NCI-H69 (cell line): ENCODE results near the gene SLC10A3.
"Not testable (repeated sequence)": the region's sequence is repeated elsewhere in the genome, so short reads cannot be mapped to it uniquely, and the experiment has no call there.

Source experiments
- DNase-seq: peaks from one replicate; lab custom pipeline; 2025; lab: John Stamatoyannopoulos, UW

Gene SLC10A3

GRCh38 chrX:154508384-154508745 lies 17.9 kb upstream of the SLC10A3 start:
- no peak for DNase-seq

DNA sequence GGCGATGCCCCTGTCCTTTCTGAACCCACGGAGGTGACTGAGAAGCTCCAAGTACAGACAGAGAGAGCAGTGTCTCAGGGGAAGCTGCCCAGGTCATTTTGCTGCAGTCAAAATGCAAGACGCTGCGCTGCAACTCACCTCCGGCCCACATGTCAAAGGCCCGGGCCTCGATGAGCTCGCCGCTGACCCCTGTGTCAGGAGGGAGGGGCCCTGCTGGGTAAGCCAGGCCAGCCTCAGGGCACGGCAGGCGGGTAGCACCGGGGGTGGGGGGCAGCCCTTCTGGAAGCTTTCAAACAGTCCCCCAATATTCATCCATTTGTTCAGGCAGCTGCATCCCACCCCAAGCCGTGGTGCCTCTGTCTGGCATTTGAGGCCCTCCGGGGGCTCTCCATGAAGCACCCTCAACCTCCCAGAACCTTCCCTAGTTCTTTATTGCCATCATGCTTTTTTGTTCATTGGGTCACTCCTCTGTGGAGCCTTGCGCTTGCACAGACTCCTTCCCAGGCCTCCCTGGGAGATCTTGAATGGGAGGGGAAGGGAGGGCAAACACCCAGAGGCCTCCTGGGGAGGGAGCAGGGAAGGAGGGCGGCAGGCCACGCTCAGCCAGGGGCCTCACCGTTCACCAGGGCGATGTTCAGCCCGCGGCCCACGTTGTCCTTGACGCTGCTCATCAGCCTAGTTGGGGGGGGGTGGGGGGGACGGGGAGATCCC lies 17.4 kb upstream of the SLC10A3 start:
- no peak for DNase-seq

DNA sequence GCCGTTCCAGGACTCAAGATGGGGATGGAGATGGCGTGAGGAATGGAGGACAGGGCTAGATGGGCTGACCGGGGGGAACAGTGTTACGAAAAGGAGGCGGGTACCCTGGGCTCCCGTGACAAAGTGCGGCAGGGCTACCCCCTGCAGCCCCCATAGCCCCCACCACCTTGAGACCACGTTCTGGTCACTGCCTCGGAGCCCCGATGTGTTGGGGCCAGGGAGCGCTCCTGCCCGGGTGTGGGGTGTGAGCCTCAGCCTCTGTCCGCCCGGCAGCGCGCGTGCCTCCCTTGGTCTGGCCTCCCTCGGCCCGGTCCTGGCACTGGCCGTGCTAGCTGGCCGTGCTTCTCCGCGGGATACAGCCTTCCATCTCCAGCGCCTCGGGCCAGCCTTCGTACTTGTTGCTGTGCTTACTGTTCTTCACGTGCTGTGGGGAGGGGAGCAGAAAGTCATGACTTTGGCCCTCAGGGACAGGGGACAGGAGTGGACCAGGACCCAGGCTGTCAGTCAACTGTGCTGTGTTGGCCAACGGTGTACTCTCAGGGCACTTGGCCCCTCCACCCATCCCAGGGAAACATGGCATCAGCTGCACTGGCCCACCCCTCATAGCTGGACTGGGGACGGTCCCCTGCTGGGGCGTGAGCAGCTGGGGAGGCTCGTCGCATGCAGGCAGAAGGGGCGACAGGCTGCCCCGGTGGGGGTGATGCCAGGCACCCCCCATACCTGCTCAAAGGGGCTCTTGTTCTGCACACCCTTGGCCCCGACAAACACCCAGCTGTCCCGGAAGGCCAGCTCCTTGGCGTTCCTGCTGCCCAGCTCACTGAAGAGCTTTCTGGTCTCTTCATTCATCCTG lies 16.3 kb upstream of the SLC10A3 start:
- no peak for DNase-seq

DNA sequence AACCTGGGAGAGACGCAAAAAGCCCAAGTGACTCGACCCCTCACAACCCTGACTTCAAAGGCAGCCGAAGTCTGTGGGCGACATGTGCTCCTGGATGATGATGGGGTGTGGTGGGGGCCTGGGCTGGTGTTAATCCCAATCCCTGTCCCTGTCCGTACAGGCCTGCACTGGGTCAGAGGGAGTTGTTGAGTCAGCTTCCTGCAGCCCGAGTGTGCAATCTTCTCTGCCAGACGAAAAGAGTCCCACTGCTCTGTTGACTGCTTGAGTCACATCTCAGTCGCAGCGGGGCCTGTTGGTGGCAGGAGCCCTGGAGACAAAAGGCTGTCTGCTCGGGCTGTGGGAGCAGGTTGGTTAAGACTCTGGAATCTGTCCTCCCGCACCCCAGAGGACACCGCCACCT lies 15.3 kb upstream of the SLC10A3 start:
- DNase-seq, result no peak

DNA sequence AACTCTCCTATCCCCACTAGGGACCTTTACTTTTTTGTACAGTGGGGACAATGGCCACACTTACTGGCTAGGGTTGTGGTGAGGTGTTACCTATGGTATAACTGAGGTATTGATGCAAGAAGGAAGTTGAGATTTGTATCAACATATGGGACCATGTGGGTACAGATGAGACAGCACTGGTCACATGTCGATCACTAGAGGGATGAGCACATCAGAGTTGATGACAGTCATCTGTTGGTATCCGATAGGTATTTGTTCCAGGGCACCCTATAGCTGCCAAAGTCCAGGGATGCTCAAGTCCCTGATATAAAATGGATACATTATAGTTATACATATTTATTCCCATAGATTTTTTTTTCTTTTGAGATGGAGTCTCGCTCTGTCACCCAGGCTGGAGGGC lies 12.6 kb upstream of the SLC10A3 start:
- DNase-seq, result no peak

GRCh38 chrX:154502098-154502497 lies 11.7 kb upstream of the SLC10A3 start:
- DNase-seq, result no peak

- not testable (repeated sequence) for DNase-seq
Observed at GRCh38 chrX:154501423-154501822, 11.0 kb upstream of the SLC10A3 start.

DNA sequence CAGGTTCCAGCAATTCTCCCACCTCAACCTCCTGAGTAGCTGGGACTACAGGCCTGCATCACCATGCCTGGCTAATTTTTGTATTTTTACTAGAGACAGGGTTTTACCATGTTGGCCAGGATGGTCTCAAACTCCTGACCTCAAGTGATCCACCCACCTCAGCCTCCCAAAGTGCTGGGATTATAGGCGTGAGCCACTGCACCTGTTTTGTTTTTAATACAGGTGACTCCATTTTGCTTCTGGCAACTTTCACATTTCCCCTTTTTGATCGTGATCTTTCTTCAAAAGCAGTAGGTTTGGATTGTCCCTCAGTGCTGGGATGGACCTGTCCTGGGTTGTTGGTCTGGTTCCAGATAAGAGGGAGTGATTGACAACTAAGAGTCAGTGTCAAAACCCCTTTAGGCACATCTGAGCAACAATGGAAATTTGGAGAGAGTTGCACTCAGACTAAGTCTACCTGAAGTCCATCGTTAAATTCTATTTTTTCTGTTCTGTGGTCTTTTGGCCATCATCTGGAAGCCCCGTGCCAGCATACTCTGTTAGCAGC lies 6.2 kb upstream of the SLC10A3 start:
- DNase-seq, result not testable (repeated sequence)

DNA sequence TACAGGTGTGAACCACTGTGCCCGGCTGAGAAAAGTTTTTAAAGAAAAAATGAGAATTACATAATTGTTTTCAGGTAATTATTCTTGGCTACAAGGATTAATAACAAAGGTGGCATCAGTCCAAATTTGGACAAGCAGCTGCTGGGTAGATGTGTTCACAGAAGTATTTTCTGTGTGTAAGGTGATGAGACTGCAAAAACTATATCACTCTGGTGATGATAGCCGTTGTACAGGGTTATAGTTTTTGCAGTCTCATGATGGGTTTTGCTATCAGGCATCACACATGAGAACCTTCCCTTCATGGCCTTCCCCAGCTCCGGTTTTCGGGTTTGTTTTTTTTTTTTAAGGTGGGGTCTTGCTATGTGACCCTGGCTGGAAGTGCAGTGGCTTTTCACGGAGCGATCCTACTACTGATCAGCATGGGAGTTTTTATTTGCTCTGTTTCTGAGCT lies 5.1 kb upstream of the SLC10A3 start:
- no peak for DNase-seq

DNA sequence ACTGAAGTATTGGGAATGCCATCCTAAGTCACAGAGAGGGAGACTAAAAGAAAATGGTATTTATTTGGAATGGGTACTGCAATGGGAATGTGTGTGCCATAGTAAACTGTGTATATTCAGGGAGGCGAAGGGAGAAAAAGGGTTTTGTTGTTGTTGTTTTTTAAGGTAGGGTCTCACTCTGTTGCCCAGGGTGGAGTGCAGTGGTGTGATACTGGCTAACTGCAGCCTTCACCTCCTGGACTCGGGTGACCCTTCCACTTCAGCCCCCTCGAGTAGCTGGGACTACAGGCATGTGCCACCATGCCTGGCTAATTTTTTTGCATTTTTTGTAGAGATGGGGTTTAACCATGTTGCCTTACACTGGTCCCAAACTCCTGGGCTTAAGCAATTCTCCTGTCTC lies 4.3 kb upstream of the SLC10A3 start:
- DNase-seq, result no peak

DNA sequence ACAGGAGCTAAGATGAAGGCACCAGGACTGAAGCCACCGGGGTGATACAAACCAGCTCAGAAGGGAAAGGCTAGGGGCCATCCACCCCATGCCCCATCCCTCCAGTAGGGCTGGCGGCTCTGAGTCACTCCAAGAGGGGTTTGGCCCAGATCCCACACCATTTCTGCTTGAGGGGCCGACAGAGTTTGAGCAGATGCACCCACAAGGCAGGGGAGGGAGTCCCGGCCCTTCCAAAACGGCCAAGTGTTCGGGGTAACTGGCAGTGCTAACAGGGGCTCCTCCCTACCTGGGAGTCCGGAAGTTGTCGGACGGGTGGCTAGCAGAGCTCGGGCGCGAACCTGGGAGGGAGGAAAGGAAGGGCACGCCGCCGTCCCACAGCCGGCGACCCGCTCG lies 412 bp downstream of the SLC10A3 start:
- peak; percentile 44 for DNase-seq

DNA sequence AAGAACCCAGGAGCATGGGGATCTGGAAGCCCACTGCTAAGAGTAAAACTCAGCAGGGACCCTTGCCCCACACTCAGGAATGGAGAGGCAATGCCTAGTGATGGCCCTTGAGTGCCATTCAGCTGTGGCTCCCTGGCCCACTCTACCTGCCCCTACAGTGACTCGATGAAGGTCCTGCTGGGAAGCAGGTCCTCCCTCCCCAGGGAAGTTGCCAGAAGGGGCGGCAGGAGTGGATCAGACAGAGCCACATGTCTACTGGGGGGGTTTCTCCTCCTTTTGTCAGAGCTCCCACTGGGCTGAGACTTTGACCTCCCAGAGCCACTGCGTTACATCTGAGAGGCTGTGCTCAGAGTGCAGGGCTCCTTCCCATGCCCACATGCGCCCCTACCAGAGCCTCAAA lies 1.2 kb downstream of the SLC10A3 start:
- no peak for DNase-seq

DNA sequence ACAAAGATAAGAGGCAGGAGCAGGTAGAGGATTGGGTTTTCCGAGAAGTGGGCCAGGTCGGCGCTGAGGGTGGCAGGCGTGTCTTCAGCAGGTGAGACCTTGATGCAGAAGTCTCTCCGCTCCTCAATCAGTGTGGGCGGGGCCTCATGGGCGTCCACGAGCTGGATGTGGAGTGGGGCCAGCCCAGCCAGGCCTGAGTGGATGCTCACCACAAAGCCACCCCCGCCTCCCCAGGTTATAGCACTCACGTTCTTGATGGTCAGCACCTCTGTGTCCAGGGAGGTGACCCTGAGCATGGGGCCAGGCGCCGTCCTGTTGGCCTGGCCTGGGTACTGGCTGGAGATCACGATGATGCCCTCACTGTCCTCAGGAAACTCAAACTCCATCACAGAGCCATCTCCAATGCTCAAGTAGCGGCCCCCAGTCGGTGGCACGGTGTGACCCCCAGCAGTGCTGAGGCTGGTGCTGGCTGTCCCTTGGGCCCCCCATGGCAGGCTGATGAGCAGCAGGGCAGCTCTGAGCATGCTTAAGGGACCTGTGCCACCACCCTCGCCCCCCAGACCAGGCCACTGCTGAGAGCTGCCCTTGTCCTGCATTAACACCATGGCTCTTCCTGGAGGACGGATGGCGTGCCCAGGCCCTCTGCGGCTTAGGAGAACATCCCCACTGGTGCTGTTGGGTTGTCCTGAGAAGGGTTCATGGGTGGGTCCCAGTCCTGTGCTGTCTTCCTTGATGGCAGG lies 1.9 kb downstream of the SLC10A3 start:
- DNase-seq, result no peak

- no peak for DNase-seq
Observed at GRCh38 chrX:154487518-154488290, 2.7 kb downstream of the SLC10A3 start.

DNA sequence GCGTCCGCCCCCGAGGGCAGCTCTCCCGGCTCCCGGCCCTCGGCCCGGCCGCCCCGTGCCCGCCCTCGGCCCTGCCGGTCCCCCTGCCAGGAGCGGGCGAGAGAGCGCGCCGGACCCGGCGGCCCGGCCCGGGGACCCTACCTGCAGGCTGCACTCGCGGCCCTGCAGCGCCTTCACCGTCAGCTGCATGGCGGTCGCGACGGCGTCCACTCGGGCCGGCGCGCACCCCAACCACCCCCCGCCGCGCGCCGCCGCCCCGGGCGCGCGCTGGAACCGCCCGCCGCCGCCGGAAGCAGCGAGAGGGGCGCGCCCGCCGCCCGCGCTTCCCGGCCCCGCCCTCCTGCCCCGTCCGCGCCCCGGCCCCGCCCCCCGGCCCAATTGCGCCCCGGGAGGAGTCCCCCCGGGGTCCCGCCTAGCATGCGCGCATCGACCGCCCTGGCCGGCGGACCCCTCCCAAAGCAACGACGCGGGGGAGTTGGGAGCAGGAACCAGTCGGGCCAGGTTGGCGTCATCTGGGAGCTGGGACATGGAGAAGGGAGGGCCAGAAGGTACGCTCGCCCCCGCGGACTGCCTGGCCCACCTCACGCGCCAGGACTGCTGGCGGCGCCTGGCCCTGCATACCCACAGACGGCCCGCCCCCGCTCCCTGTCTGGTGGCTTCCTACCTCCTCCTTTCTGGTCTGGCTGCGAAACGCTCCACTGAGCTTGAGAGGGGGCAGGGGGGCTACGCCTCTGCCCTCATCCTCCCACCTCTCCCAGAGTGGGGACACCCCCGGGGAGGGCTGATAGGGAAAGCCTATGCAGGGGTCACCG lies 3.8 kb downstream of the SLC10A3 start, which contains the start of gene UBL4A:
UBL4A (minus strand) TSS at position 220 of the 812 bp plus-strand sequence; CDS start at position 189, 31 bp downstream.
- peak; percentile 65 for DNase-seq

- DNase-seq, result peak; percentile 29
Observed at GRCh38 chrX:154486052-154486395, 4.4 kb downstream of the SLC10A3 start.

GRCh38 chrX:154485150-154486051 lies 5.0 kb downstream of the SLC10A3 start:
- no peak for DNase-seq

- DNase-seq, result no peak
Observed at GRCh38 chrX:154484255-154485149, 5.9 kb downstream of the SLC10A3 start.

GRCh38 chrX:154483325-154483724 lies 7.1 kb downstream of the SLC10A3 start:
- DNase-seq, result no peak
